Prostate gland (tissue), 2 donors: ENCODE results near the gene C2orf92. TPM values are rescaled to one million over a fixed set of nuclear protein-coding genes. Genes with fewer than 3 reads are reported as not detected.

Experiments
- DNase-seq: peaks from one replicate; pipeline ENCODE4 v3.0.0-alpha.2; 2019; ENCODE audit warnings: low spot score
- H3K27ac ChIP-seq, 2 donors: fragments of 200-600 bp; sonication (generic); 2 replicates each; pipeline ENCODE4 v1.5.1; 2017 to 2019
- H3K27me3 ChIP-seq: fragments of 200-600 bp; sonication (generic); replicated peaks from 2 replicates; pipeline ENCODE4 v1.5.1; 2019; ENCODE audit not compliant: insufficient read depth
- H3K36me3 ChIP-seq, 2 donors: fragments of 200-600 bp; sonication (generic); 1 replicate in 1 of 2; 2 replicates in 1 of 2; pipeline versions ENCODE4 v1.5.1 to v1.8.1; 2017 to 2019
- H3K4me1 ChIP-seq: fragments of 200-600 bp; sonication (generic); replicated peaks from 2 replicates; pipeline ENCODE4 v1.5.1; 2019
- H3K4me3 ChIP-seq, 2 donors: fragments of 200-600 bp; sonication (generic); 2 replicates each; pipeline ENCODE4 v1.5.1; 2017 to 2019
- H3K9me3 ChIP-seq: fragments of 200-600 bp; sonication (generic); 2 replicates; pipeline ENCODE4 v1.5.1; 2017
- CTCF ChIP-seq, 4 experiments: fragments of 200-600 bp in 2 of 4; fragments of 450-650 bp in 2 of 4; sonication (generic) in 2 of 4; IDR thresholded peaks; 1 replicate in 3 of 4; 2 replicates in 1 of 4; pipeline ENCODE4 v1.5.1; 2016 to 2019; ENCODE audit warnings: antibody characterized with exemption in 4 of 4, mild to moderate bottlenecking in 2 of 4, moderate library complexity in 2 of 4
- POLR2A ChIP-seq: fragments of 450-650 bp; IDR thresholded peaks from one replicate; pipeline ENCODE4 v1.6.1; 2016; ENCODE audit warnings: antibody characterized with exemption, mild to moderate bottlenecking
- POLR2AphosphoS5 ChIP-seq: sonication (generic); formaldehyde crosslinking; IDR thresholded peaks from one replicate; pipeline ENCODE4 v1.6.1; 2017; ENCODE audit warnings: antibody characterized with exemption
- WGBS: methylation state at CpG from one replicate; pipeline ENCODE4 v1.1.5; 2018; 5-methylcytosine and 5-hydroxymethylcytosine counted together
- intact Hi-C: fragments of 100-400 bp; cut with DNase I; formaldehyde crosslinking; loops from one replicate; pipeline ENCODE4 v1.14.2; 2022
- total RNA-seq, 2 donors: library from RNA; depleted of rRNA; stranded (reverse); fragments of >200 nt; gene quantifications; one replicate each; pipeline ENCODE4 v1.1.0, GENCODE V29; 2016

The C2orf92 gene
- total RNA-seq, 2 donors from 2014 or later: 2.0 to 7.0 TPM

GRCh38 chr2:97736608-97737330 is 67.3 kb downstream of the C2orf92 start:
- H3K4me1 ChIP-seq: no peaks in the 10 kb centered on the region
- intact Hi-C loops: no loop called here
- H3K4me3 ChIP-seq: no peak overlapping the region
- H3K36me3 ChIP-seq: no peaks in the 10 kb centered on the region
- 83% methylated on average over 20 of the region's 20 CpGs for WGBS
- TF ChIP-seq CTCF (IDR thresholded peaks at IDR 0.05): no peak
- TF ChIP-seq POLR2AphosphoS5: no peak
- no peak for TF ChIP-seq POLR2A
- no peaks in the 10 kb centered on the region for H3K9me3 ChIP-seq
- H3K27ac ChIP-seq: no peak overlapping the region
- H3K27me3 ChIP-seq: no peaks in the 10 kb centered on the region
- no peak for DNase-seq

GRCh38 chr2:97737421-97738178 is 68.1 kb downstream of the C2orf92 start:
- no peaks in the 10 kb centered on the region for H3K27me3 ChIP-seq
- H3K4me1 ChIP-seq: no peaks in the 10 kb centered on the region
- 94% methylated on average over 32 of the region's 32 CpGs for WGBS
- no peak overlapping the region for H3K4me3 ChIP-seq
- intact Hi-C loops: no loop called here
- DNase-seq: no peak
- no peaks in the 10 kb centered on the region for H3K9me3 ChIP-seq
- H3K27ac ChIP-seq: no peak overlapping the region
- no peak for TF ChIP-seq CTCF (IDR thresholded peaks at IDR 0.05)
- TF ChIP-seq POLR2AphosphoS5: no peak
- no peak for TF ChIP-seq POLR2A
- H3K36me3 ChIP-seq: no peaks in the 10 kb centered on the region

GRCh38 chr2:97738179-97739019 is 68.9 kb downstream of the C2orf92 start:
- H3K36me3 ChIP-seq: no peaks in the 10 kb centered on the region
- DNase-seq: no peak
- intact Hi-C loops: no loop called here
- H3K27ac ChIP-seq: no peak overlapping the region
- H3K4me1 ChIP-seq: no peaks in the 10 kb centered on the region
- H3K27me3 ChIP-seq: no peaks in the 10 kb centered on the region
- TF ChIP-seq CTCF (IDR thresholded peaks at IDR 0.05): no peak
- TF ChIP-seq POLR2A: no peak
- TF ChIP-seq POLR2AphosphoS5: no peak
- WGBS: 98% methylated on average over 9 of the region's 9 CpGs
- no peaks in the 10 kb centered on the region for H3K9me3 ChIP-seq
- H3K4me3 ChIP-seq: no peak overlapping the region

- intact Hi-C loops: no loop called here
- Histone ChIP-seq H3K4me3 (no peak overlapping the region), H3K27ac (no peak overlapping the region), H3K36me3 (no peaks in the 10 kb centered on the region), H3K9me3 (no peaks in the 10 kb centered on the region), H3K4me1 (no peaks in the 10 kb centered on the region), H3K27me3 (no peaks in the 10 kb centered on the region)
- WGBS: 88% methylated on average over 22 of the region's 23 CpGs
- no peak for DNase-seq
- TF ChIP-seq CTCF (IDR thresholded peaks at IDR 0.05): no peak
- no peak for TF ChIP-seq POLR2A
- TF ChIP-seq POLR2AphosphoS5: no peak
Measured at GRCh38 chr2:97739020-97739892, 69.7 kb downstream of the C2orf92 start.
